GM21515 (cell line): ENCODE data around the gene CBX2.

ENCODE experiments used
- ATAC-seq: cut with Tn5 transposase; IDR thresholded peaks from one replicate; pipeline ENCODE4 v1.9.1; 2021; ENCODE audit not compliant: unreplicated experiment

The CBX2 gene

DNA sequence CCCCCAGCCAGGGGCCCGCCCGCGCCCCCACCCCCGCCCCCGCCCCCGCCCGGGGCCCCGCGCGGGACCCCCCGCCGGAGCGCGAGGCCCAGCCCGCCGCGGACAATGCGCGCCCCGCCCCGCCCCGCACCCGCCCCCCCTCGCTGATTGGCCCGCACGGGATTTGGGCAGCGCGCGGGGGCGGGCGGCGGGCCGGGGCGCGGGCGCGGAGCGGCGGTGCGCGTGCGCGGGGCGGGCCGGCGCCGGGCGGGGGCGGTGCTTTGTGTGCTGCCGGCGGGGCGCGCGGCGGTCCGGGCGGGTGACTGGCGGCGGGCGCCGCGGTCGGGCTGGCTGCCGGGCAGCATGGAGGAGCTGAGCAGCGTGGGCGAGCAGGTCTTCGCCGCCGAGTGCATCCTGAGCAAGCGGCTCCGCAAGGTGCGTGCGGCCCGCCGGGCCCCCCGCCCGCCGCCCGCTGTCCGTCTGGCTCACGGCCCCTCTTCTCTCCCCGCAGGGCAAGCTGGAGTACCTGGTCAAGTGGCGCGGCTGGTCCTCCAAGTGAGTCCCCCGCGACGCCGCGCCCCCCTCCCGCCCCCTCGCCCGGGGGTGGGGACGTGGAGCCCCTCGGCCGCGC is at the start of gene CBX2:
TSS of gene CBX2 (plus strand) at position 255 of the 610 bp plus-strand sequence. CDS start at position 343, 88 bp downstream.
- peak; percentile 64 for ATAC-seq

DNA sequence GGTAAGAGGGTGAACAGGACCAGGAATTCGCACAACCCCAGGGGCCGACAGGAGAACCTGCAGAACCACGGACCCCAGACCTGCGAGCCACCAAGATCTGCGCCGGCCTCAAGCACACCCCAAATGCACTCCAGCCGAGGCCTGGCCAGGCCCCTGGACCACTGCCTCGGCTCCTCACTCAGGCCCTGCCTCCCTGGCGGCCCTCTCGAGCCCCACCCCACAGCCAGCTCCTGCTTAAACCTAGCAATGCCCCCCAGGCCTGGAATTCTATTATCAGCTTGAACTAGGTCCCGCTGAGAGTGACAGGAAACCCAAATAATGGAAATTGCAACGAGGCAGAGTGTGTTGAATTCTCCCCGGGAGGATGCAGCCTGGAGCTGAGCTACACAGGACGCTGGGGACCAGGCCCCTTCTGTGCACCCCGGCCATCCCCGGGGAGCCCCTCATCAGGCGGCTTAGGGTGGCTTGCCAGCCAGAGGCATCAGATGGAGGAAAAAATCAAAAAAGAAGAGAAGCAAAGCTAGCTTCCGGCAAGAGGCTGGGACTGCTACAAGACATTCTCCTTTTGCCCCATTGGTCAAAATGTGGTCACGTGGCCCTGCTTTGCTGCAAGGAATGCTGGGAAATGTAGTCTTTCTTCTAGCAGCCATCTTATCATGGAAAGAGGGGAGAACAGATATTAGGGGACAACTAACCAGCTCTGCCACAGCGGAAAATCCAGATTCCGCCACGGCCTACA is 49.6 kb upstream of the CBX2 start:
- no peak for ATAC-seq

DNA sequence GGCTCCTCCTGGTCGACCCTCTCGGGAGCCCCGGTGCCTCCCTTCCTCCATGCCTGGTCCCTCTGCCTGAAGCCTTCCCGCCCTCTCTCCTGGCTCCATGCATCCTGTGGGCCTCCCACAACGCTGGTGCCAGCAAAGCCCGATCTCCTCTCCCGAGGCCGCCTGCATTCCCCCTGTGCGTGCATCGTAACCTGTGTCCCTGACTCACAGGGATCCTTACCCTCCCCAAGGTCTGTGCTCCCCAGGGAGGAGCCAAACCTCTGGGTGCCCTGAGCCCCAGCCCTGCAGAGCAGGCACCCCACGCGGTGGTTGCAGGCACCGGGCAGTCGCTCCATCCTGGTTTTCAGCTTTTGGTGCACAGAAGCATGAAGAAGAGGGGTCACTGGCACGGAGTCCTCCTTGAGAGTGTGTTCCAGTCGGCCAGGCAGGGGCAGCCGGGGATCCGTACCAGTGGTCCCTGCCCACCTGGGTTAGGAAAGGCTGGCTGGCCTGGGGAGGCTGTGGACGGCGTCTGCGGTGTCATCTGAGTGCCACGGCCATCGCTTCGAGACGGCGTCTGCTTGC is 49.0 kb upstream of the CBX2 start:
- ATAC-seq: no peak

DNA sequence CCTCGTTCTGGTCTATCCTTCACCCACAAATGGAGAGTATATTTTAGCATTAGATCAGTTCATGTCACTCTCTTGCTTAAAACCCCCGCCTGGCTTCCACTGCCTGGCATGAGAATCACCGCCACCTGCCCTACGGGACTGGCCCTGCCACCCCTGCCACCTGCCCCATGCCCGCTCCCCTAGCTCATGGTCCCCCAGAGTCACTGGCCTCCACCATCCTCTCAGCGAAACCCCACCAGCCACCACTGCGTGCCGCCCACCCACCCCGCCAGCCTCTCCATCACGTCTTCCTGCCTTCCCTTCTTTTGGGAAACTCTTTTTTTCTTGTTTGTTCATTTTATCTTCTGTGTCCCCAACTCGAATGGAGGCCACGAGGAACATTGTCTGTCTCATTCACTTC is 48.2 kb upstream of the CBX2 start:
- ATAC-seq: no peak

DNA sequence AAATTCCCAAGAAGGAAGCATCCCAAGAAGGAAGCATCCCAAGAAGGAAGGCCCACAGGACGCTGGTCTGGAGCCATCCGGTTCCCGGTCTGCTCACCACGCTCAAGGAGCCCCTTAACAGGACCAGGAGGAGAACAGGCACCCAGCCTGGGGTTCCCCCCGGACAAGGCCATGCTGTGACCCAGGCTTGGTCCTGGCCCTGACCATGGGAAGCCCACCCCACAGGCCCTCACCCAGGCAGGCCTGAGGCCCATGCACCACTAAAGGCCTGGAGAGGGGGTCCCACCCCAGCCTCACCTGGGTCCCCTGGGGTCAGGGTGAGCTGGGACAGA is 47.5 kb upstream of the CBX2 start:
- ATAC-seq: no peak

DNA sequence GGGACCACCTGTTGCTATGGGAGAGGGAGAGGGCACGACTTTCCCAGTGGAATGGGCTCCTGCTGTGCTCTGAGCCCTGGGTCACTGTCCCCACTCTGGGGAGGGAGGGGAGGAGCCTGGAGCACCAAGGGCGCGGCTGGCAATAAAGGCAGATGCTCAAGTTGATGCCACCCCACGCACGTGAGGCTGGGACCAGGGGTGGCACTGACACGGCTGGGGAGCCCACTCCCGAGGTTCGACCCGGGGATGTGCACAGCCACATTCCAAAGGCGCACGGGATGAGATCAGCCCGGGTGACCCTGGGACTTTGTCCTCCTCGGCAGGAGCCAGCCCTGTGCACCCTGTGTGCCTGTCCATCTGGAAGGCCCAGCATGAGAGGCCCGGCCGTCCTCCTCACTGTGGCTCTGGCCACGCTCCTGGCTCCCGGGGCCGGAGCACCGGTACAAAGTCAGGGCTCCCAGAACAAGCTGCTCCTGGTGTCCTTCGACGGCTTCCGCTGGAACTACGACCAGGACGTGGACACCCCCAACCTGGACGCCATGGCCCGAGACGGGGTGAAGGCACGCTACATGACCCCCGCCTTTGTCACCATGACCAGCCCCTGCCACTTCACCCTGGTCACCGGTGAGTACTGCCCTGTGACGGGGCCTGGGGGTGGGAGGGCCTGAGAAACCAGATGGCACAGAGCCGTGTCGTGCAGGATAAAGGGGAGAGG is 47.0 kb upstream of the CBX2 start, which contains the start of gene ENPP7:
TSS of gene ENPP7 (plus strand) at position 175 of the 715 bp plus-strand sequence. CDS start at position 372, 197 bp downstream.
- no peak for ATAC-seq

DNA sequence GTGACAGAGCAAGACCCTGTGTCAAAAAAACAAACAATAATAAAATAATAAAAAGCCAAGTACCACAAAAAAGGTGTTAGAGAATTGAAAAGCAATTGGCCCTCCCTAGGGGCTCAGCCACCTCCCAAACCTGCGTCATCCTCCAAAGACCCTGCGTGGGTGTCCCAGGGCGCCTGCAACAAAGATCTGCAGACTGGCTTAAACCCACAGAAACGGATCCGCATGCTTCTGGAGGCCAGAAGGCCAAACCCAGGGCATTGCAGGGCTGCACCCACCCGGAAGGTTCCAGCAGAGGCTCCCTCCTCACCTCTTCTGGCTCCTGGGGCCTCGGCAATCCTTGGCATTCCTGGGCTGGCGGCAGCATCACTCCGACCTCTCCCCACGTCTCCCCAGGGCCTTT is 45.7 kb upstream of the CBX2 start:
- no peak for ATAC-seq

DNA sequence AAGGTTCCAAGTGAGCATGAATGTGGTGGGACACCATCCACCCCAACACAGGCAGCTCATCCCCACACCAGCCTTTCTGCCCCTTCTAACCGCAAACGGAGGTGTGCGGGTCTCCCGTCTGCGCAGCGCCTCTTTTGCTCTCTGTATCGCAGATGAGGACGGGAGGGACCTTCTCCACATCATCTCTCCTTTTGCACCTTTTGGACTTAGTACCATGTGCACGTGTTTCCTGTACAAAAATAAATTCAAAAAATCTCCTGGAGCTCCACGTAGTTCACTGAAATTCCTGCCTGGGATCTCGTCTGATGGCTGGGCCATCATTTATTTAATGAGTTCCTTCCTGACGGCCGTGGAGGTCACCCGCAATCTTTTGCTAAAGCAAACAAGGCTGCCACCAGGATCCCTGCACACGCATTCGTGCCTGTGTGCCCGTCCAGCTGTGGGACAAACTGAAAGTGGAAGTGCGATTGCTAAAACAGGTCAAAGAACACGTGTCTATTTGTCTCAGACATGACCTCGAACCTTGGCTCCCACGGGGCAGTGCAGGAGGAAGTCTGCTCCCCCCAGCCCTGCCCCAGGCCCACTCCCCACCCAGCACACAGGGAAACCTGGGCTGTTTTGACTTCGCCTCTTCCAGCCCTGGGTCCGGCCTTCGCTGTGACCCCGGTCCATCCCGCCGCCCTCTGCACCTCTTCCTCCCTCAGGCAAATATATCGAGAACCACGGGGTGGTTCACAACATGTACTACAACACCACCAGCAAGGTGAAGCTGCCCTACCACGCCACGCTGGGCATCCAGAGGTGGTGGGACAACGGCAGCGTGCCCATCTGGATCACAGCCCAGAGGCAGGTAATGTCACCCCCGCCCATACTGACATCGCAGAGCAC is 44.9 kb upstream of the CBX2 start:
- ATAC-seq: no peak

DNA sequence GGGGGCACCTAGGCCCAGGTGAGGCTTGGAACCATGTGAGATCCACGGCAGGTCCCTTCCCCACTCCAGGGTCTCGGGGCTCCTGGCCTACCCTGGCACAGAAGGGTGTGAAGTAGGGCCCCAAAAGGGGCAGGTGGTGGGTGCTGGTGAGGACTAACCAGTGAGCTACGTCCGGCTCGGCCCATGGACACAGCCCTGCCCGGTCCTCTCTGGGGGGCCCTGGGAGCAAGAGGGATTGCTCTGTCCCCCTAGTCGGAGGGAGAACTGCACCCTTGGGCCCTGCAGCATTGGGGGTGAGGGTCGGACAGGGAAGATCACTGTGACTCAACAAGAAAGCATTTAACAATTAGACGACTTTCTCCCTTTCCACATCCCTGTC is 44.3 kb upstream of the CBX2 start:
- ATAC-seq: no peak

DNA sequence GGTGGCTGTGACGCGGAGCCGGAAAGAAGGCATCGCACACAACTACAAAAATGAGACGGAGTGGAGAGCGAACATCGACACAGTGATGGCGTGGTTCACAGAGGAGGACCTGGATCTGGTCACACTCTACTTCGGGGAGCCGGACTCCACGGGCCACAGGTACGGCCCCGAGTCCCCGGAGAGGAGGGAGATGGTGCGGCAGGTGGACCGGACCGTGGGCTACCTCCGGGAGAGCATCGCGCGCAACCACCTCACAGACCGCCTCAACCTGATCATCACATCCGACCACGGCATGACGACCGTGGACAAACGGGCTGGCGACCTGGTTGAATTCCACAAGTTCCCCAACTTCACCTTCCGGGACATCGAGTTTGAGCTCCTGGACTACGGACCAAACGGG is 42.9 kb upstream of the CBX2 start:
- no peak for ATAC-seq

DNA sequence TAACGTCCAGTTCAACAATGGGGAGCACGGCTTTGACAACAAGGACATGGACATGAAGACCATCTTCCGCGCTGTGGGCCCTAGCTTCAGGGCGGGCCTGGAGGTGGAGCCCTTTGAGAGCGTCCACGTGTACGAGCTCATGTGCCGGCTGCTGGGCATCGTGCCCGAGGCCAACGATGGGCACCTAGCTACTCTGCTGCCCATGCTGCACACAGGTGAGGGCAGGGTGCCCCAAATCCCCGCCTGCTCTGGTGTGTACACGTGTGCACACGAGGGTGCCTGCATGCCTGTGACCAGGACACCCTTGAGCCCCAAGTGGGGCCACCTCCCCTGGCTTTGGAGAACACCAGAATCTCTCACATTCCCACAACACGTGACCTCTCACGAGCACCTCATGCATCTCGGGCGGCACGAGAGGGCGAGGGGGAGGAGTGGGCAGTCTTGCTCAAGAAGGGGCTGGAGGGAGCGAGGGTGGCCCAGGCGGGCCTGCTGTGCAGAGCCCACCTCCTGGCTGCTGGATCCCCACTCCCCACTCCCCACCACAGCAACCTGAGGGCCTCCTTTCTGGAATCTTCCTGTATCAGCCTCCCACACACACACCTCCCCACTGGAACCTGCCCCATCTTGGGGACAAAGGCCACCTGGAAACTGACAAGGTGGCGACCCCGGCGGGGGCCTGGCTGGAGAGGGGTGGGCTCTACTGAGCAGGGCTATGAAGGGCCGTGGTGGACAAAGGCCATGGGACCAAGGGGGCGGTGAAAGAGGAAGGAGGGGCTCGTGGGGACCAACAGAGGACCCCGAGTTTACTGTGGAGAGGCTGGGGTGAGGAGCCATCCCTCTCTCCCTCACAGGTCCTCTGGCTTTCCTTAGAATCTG is 40.7 kb upstream of the CBX2 start:
- ATAC-seq: no peak

DNA sequence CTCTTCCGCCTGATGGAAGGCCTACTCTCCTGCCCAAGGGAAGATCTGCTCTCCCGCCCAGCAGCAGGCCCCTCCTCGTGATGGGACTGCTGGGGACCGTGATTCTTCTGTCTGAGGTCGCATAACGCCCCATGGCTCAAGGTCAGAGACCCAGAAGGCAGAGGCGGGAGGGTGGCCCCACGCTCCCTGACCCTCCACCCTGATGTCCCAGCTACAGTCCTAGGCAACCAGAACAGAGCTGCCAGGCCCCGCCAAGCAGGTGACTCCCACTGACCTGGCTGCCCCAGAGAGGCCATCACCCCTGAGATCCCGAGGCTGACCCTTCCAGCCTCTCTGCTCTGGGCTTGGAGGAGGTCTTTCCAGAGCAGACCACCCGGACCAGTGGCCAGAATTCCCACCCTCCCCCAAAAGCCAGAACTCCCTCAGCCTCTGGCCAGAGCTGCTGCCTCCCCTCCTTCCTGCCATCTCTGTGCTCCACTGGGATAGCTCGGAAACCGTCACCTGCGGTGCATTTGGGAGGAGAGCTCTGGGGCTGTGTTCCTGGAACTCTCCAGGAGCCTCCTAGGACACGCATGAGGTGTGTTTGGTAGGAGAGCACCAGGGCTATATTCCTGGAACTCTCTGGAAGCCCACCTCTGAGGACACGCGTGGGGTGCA is 39.9 kb upstream of the CBX2 start:
- no peak for ATAC-seq

DNA sequence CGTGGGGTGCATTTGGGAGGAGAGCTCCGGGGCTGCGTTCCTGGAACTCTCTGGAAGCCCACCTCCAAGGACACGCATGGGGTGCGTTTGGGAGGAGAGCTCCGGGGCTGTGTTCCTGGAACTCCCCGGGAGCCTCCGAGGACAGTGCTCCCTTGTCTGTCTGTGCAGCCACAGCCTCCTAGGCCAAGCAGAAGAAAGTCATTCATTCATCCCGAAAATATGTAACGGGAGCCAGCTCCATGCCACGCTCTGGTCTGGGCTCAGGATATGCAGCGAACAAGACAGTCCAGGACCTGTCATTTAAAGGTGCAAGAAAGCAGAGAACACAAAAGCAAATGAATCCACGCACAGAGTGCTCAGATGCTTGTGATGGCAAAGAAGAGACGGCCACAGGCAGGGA is 39.3 kb upstream of the CBX2 start:
- ATAC-seq: no peak

DNA sequence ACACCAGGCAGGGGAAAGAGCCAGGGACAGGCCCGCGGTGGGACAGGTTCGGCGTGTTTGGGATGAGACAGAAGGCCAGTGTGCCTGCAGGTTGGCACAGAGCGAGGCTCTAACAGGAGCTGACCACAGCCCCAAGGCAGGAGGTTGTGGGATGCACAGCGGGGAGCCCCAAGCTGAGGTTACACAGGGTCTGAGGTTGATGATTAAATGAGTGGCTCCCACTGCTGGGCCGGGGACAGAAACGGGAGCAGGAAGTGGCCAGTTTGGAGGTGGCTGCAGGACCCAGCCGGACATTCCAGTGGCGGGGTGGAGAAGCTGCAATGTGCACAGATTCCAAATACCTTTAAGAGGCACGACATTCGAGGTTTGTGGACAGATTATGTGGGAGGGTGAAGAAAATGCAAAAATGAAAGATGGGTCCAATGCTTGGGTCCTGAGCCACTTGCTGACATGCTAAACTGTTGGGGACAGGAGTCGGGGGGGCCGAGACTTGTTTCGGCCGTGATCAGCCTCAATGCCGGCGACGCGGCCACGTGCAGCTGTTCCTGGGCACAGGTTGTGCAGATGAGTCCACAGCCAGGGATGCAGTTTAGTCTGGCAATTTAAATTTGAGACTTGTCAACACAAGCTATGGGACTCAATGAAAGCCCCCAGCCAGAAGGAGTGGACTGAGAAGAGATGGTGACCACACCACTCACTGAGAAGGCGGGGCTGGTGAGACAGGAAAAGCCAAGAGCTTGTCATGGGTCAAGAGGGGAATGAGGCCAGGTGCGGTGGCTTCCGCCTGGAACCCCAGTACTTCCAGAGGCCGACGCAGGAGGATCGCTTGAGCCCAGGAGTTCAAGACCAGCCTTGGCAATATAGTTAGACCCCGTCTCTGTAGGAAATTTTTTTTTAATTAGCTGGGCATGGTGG is 38.5 kb upstream of the CBX2 start:
- ATAC-seq: no peak

DNA sequence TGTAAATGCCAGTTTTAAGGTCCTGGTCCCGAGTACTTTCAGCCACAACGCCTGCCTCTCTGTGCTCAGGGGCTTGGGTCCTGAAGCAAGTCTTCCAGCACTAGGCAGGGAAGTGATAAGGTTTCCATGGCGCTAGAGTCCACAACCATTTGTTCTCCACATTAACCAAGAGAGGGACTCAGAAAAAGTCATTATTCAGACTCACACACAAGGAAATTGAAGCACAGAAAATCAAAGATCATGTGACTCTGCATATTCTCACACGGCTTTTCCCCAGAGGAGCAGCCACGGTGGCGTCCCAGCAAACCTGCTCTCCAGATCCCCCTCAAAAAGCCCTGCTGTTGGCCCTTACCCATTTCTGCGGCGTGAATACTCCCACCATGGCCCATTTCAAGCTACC is 37.5 kb upstream of the CBX2 start:
- ATAC-seq: no peak

DNA sequence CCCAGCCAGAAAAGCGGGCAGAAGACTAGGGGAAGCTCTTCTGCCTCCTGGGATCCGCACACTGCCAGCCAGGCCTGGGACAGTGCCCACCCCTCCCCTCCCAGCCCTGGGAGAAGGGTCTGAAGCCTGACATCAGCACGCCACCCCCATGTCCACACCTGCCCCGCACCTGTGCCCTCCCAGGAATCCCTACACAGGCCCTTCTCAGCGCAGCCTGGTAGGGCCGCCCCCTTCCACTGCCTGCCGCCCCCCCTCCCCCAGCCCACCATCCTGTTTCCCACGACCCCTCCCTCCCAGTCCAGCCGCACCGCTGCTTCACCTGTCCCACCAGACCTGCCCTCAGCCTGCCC is 36.6 kb upstream of the CBX2 start:
- no peak for ATAC-seq

DNA sequence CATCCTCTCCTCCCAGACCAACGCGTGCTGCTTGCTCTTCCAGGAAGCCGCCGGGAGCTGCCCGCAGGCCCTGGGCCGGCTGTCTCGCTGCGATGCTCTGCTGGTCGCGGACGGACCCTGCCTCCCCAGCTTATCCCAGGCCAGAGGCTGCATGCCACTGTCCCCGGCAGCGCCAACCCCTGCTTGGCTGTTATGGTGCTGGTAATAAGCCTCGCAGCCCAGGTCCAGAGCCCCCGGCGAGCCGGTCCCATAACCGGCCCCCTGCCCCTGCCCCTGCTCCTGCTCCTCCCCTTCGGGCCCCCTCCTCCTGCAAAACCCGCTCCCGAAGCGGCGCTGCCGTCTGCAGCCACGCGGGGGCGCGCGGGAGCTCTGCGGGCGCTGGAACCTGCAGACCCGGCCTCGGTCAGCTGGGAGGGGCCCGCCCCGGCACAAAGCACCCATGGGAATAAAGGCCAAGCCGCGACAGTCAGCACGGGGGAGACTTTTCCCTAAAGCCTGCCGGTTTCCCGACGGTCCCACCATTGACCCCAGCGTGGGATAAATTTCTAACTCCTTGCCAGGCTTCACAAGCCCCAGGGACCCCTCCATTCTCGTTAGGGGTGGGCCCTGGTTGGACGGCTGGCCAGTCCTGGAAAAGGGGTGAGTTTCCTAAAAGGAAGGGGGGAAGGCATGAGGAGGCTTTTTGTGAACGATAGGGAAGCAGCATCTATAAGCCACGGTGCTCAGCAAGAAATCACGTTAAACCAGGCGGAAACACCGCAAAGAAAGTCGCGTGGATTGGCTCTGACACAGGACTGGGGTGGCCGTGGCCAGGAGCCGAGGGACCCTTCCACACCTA is 36.0 kb upstream of the CBX2 start:
- no peak for ATAC-seq

DNA sequence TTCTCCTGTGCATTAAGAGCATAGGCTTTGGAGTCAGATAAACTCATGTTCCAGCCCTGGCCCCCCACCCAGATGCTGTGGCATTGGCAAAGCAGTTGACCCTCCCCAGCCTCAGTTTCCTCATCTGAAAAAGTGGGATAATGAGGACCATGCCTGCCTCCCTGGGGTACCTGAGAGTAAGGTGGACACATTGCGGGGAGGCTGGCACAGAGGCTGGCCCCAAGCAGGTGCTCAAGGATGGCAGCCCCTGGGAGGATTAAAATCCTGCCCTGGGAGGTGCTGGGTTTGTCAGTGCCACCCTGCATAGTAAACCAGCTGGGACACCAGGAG is 35.4 kb upstream of the CBX2 start:
- ATAC-seq: no peak
